ENCODE data around the gene CSRNP3. TPM values are rescaled to one million over a fixed set of nuclear protein-coding genes. Genes with fewer than 3 reads are reported as not detected.

CSRNP3 gene
- total RNA-seq, 2 donors from 2014 or later: 2.3 to 5.9 TPM

DNA sequence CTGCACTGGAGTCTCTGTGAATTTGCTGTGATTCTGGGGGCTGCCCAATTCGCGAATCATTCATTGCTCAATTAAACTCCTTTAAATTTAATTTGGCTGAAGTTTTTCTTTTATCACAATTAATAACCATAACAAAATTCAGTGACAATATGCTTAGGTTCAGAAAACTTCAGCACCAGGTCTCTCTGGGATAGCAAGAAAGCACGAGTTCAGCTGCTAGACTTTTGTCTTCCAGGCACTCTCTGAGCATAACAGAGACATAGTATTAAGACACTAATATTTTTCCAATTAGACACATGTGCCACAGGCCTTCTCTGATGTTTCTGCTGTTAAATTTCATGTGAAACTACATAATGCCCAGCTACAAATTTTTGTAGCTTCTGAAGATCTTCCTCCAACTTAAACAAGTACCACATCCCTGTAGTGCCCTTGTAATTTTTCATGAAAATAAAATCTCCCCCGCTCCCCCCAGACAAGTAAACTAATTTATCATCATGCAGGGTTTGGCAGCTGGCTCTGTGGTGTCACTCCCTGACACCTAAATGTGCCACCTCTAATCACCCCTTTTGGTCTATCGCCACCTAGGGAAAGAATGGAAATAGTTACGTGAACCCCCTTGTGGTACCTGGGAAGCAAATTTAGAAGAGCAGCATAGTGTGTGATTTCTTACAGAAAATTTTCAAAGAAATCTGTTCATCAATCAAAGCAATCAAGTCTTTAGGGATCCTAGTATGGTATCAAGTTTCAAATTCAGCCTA is 94.1 kb downstream of the CSRNP3 start:
- Histone ChIP-seq H3K27me3 (no peaks in the 10 kb centered on the region), H3K4me1 (no peaks in the 10 kb centered on the region), H3K27ac (no peak overlapping the region), H3K36me3 (replicated peaks in 1 of 2; ENCODE audit: insufficient read depth in 1 of 2, low read depth in 2 of 2) (no peaks in the 10 kb centered on the region), H3K9me3 (no peaks in the 10 kb centered on the region), H3K4me3 (no peak overlapping the region)
- 86 to 93% methylated on average over 6 of the region's 6 CpGs for WGBS, 2 donors
- intact Hi-C loops (cut with DNase I): no loop called here
- no peak for TF ChIP-seq POLR2A (IDR thresholded peaks at IDR 0.05)
- TF ChIP-seq, protein P1, sequence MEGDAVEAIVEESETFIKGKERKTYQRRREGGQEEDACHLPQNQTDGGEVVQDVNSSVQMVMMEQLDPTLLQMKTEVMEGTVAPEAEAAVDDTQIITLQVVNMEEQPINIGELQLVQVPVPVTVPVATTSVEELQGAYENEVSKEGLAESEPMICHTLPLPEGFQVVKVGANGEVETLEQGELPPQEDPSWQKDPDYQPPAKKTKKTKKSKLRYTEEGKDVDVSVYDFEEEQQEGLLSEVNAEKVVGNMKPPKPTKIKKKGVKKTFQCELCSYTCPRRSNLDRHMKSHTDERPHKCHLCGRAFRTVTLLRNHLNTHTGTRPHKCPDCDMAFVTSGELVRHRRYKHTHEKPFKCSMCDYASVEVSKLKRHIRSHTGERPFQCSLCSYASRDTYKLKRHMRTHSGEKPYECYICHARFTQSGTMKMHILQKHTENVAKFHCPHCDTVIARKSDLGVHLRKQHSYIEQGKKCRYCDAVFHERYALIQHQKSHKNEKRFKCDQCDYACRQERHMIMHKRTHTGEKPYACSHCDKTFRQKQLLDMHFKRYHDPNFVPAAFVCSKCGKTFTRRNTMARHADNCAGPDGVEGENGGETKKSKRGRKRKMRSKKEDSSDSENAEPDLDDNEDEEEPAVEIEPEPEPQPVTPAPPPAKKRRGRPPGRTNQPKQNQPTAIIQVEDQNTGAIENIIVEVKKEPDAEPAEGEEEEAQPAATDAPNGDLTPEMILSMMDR (IDR thresholded peaks at IDR 0.05): no peak
- no peak for DNase-seq
- ATAC-seq: no peak

DNA sequence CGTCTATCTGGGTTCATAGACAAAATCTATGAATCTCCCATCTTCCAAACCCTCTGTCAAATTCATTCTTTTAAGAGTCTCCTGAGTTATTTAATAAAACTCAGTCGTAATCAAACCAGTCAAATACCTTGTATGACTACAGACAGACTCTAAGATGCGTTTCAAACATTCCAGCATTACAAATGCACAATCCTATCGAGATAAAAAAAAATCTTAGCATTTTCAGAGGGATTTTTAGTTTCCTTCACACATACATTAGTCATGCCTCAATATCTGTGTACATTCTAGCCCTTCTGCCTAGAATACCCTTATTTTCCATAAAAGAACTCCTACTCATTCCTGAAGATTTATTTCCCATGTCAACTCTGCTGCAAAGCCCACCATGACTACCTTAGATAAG is 96.5 kb downstream of the CSRNP3 start:
- Histone ChIP-seq H3K36me3 (replicated peaks in 1 of 2; ENCODE audit: insufficient read depth in 1 of 2, low read depth in 2 of 2) (no peaks in the 10 kb centered on the region), H3K9me3 (no peaks in the 10 kb centered on the region), H3K27me3 (no peaks in the 10 kb centered on the region), H3K27ac (no peak overlapping the region), H3K4me1 (no peaks in the 10 kb centered on the region), H3K4me3 (no peak overlapping the region)
- no peak for ATAC-seq
- TF ChIP-seq POLR2A (IDR thresholded peaks at IDR 0.05): no peak
- TF ChIP-seq, protein P1 (IDR thresholded peaks at IDR 0.05): no peak
- WGBS, 2 donors: 84 to 92% methylated on average over 4 of the region's 4 CpGs
- intact Hi-C loops (cut with DNase I): no loop called here
- no peak for DNase-seq

DNA sequence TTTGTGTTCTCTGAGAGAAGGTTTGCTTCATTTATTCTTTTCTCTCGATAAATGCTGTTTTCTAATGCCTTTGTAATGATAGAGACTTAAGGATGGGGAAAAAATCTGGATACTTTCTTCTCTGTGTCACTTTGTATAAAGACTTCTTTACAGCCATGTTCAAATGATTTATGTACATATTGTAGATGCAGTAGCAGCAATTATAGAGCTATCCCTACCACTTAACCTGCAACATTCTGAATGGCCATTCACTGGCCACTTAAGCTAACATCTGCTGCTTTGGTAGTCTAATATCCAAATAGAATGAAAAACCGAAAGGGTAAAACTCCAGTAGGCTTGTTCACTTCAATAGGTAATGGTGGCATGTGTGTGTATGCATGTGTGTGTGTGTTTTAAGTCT is 97.8 kb downstream of the CSRNP3 start:
- ATAC-seq: no peak
- 69 to 89% methylated on average over 2 of the region's 2 CpGs for WGBS, 2 donors
- Histone ChIP-seq H3K27ac (no peak overlapping the region), H3K36me3 (replicated peaks in 1 of 2; ENCODE audit: insufficient read depth in 1 of 2, low read depth in 2 of 2) (no peaks in the 10 kb centered on the region), H3K4me1 (no peaks in the 10 kb centered on the region), H3K4me3 (no peak overlapping the region), H3K27me3 (no peaks in the 10 kb centered on the region), H3K9me3 (no peaks in the 10 kb centered on the region)
- intact Hi-C loops (cut with DNase I): no loop called here
- TF ChIP-seq, protein P1 (IDR thresholded peaks at IDR 0.05): no peak
- DNase-seq: no peak

DNA sequence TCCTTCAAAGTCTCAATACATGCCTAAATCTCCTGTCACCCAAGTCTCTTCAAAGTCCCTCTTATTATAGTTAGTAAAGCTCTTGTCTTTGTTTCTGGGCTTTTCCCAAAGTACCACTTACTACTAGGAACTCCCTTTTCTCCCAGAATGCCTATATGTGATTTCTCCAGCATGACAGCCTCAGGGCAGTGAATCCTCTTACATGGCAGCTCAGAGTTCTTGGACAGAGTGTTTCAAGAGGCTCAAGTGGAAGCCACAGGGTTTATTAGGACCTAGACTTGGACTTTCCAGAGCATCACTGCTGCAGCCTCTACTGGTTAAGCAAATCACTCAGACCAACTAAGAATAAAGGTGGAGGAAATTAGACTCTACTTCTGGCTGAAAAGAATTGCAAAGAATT is 98.9 kb downstream of the CSRNP3 start:
- TF ChIP-seq POLR2A (IDR thresholded peaks at IDR 0.05): no peak
- TF ChIP-seq, protein P1 (IDR thresholded peaks at IDR 0.05): no peak
- intact Hi-C loops (cut with DNase I): no loop called here
- Histone ChIP-seq H3K27ac (no peak overlapping the region), H3K4me3 (no peak overlapping the region), H3K4me1 (no peaks in the 10 kb centered on the region), H3K36me3 (replicated peaks in 1 of 2; ENCODE audit: insufficient read depth in 1 of 2, low read depth in 2 of 2) (no peaks in the 10 kb centered on the region), H3K27me3 (no peaks in the 10 kb centered on the region), H3K9me3 (no peaks in the 10 kb centered on the region)
- ATAC-seq: no peak
- DNase-seq: no peak

DNA sequence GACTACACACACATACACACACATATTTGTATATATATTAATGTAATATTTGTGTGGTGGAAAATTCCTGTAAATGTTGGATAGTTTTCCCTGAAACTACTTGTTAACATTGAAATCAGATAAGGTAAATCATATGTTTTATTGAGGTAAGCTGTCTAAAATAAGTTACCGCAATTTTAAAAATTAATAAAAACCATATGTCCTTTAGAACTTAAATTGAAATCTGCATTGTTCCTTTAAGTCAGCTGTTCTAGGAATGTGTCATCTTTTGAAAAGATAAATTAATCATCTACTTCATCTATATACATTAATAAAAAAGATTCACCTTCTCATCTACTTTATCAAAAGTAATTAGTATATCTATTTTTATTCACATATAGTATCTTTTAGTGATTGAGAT is 102.0 kb downstream of the CSRNP3 start:
- intact Hi-C loops (cut with DNase I): no loop called here

More for the DNA sequence above, 102.0 kb downstream of the CSRNP3 start:
- 97 to 100% methylated on average over 1 of the region's 1 CpG for WGBS, 2 donors
- H3K4me1 ChIP-seq: no peaks in the 10 kb centered on the region
- no peaks in the 10 kb centered on the region for H3K36me3 ChIP-seq (replicated peaks in 1 of 2; ENCODE audit: insufficient read depth in 1 of 2, low read depth in 2 of 2)
- TF ChIP-seq, protein P1 (IDR thresholded peaks at IDR 0.05): no peak
- no peak for TF ChIP-seq POLR2A (IDR thresholded peaks at IDR 0.05)
- H3K27me3 ChIP-seq: no peaks in the 10 kb centered on the region
- H3K4me3 ChIP-seq: no peak overlapping the region
- no peaks in the 10 kb centered on the region for H3K9me3 ChIP-seq
- H3K27ac ChIP-seq: no peak overlapping the region
- ATAC-seq (no peak), DNase-seq (no peak)
